Rectal smooth muscle tissue (tissue), 1 donor: ENCODE data around the gene AOC2.

Experiments used
- H3K27ac ChIP-seq: one replicate; pipeline ENCODE4 v1.7.0; 2013; ENCODE audit warnings: low read depth, low read length, inconsistent platforms
- H3K27me3 ChIP-seq: one replicate; pipeline ENCODE4 v1.7.0; 2013; ENCODE audit warnings: low read length; ENCODE audit not compliant: control insufficient read depth, insufficient read depth
- H3K36me3 ChIP-seq: one replicate; pipeline ENCODE4 v1.7.0; 2013; ENCODE audit warnings: low read length; ENCODE audit not compliant: control insufficient read depth, insufficient read depth
- H3K4me1 ChIP-seq: one replicate; pipeline ENCODE4 v1.7.0; 2013; ENCODE audit warnings: low read length; ENCODE audit not compliant: control insufficient read depth, insufficient read depth
- H3K4me3 ChIP-seq: one replicate; pipeline ENCODE4 v1.7.0; 2013; ENCODE audit warnings: low read length
- H3K9ac ChIP-seq: one replicate; pipeline ENCODE4 v1.7.0; 2013; ENCODE audit warnings: low read length

The AOC2 gene, protein sequence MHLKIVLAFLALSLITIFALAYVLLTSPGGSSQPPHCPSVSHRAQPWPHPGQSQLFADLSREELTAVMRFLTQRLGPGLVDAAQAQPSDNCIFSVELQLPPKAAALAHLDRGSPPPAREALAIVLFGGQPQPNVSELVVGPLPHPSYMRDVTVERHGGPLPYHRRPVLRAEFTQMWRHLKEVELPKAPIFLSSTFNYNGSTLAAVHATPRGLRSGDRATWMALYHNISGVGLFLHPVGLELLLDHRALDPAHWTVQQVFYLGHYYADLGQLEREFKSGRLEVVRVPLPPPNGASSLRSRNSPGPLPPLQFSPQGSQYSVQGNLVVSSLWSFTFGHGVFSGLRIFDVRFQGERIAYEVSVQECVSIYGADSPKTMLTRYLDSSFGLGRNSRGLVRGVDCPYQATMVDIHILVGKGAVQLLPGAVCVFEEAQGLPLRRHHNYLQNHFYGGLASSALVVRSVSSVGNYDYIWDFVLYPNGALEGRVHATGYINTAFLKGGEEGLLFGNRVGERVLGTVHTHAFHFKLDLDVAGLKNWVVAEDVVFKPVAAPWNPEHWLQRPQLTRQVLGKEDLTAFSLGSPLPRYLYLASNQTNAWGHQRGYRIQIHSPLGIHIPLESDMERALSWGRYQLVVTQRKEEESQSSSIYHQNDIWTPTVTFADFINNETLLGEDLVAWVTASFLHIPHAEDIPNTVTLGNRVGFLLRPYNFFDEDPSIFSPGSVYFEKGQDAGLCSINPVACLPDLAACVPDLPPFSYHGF

DNA sequence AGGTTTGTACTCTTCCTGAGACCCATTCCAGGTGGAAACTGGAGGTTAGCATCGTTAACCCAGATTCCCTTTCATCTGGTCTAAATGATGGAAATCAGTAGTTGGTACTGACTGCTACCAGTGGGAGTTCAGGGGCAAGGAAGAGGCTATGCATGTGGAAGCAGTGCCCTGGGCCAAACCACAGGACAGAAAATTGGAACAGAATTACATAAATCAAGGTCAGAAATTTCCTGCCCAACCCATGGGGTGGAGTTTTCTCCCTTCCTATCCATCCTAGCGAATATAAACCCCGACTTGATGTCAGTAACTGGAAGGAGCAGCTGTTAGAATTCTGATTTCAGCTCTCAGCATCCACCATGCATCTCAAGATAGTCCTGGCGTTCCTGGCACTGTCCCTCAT lies at the start of gene AOC2:
TSS of gene AOC2 (plus strand) at position 310 of the 400 bp plus-strand sequence. CDS start at position 357, 47 bp downstream.
- Histone ChIP-seq H3K27ac (peak within 1 kb of the TSS; percentile 16), H3K36me3 (peaks cover 29% of the 10 kb centered on the region), H3K9ac (no peak within 1 kb of the TSS)

DNA sequence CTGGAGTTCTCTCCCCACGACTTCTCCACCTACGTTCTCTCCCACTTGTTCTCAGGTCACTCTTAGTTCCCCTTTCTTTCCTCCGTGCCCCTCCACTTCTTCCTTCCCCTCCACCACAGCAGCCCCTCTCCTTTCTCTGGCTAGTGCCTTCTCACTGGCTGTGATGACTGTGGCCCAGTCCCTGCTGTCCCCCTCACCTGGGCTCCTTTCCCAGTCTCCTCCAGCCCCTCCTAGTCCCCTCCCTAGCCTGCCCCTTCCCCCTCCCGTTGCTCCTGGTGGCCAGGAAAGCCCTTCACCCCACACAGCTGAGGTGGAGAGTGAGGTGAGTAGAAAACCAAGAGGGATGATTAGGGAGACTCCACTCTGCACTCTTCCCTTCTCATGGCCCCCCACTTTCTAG lies 49.3 kb upstream of the AOC2 start:
- Histone ChIP-seq H3K4me3 (no peak overlapping the region), H3K4me1 (peaks cover 9% of the 10 kb centered on the region), H3K27ac (no peak overlapping the region), H3K9ac (no peak overlapping the region), H3K36me3 (peaks cover 12% of the 10 kb centered on the region), H3K27me3 (no peaks in the 10 kb centered on the region)

More for the DNA sequence above, at the start of gene AOC2:
- no peaks in the 10 kb centered on the region for H3K27me3 ChIP-seq
- no peaks in the 10 kb centered on the region for H3K4me1 ChIP-seq
- H3K4me3 ChIP-seq = no peak within 1 kb of the TSS

DNA sequence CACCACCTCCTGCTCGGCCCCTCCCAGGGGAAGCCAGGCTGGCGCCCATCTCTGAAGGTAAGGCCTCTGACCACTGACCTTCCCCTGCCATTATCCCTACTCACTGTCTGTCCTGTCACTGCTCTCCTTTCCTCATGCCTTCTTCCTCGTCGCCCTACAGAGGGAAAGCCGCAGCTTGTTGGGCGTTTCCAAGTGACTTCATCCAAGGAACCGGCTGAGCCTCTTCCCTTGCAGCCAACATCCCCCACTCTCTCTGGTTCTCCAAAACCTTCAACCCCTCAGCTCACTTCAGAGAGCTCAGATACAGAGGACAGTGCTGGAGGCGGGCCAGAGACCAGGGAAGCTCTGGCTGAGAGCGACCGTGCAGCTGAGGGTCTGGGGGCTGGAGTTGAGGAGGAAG lies 48.9 kb upstream of the AOC2 start:
- no peaks in the 10 kb centered on the region for H3K27me3 ChIP-seq
- H3K9ac ChIP-seq = no peak overlapping the region
- H3K27ac ChIP-seq = no peak overlapping the region
- H3K36me3 ChIP-seq = peaks cover 12% of the 10 kb centered on the region
- H3K4me1 ChIP-seq = peaks cover 9% of the 10 kb centered on the region
- H3K4me3 ChIP-seq = no peak overlapping the region

DNA sequence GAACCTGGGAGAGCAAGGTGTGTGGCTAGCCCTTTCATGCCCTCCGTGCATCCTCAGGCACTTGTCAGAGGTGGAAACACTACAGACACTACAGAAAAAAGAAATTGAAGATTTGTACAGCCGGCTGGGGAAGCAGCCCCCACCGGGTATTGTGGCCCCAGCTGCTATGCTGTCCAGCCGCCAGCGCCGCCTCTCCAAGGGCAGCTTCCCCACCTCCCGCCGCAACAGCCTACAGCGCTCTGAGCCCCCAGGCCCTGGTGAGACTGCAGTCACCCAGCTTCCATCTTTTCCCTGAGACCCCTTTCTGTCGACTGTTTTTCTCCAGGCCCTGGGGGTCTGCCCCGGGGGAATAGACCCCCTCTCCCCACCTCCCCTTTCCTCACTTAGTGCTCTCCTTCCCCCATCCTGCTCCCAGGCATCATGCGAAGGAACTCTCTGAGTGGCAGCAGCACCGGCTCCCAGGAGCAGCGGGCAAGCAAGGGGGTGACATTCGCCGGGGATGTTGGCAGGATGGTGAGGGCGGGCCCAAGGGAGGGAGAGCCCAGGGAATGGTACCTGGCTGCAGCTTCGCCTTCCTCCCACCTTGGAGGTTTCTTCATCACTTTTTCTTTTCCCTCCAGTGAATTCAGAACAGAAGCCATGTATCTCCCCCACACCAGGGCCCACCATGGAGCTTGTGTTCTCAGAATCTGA lies 48.2 kb upstream of the AOC2 start:
- H3K4me1 ChIP-seq = peaks cover 9% of the 10 kb centered on the region
- no peak overlapping the region for H3K4me3 ChIP-seq
- no peak overlapping the region for H3K27ac ChIP-seq

DNA sequence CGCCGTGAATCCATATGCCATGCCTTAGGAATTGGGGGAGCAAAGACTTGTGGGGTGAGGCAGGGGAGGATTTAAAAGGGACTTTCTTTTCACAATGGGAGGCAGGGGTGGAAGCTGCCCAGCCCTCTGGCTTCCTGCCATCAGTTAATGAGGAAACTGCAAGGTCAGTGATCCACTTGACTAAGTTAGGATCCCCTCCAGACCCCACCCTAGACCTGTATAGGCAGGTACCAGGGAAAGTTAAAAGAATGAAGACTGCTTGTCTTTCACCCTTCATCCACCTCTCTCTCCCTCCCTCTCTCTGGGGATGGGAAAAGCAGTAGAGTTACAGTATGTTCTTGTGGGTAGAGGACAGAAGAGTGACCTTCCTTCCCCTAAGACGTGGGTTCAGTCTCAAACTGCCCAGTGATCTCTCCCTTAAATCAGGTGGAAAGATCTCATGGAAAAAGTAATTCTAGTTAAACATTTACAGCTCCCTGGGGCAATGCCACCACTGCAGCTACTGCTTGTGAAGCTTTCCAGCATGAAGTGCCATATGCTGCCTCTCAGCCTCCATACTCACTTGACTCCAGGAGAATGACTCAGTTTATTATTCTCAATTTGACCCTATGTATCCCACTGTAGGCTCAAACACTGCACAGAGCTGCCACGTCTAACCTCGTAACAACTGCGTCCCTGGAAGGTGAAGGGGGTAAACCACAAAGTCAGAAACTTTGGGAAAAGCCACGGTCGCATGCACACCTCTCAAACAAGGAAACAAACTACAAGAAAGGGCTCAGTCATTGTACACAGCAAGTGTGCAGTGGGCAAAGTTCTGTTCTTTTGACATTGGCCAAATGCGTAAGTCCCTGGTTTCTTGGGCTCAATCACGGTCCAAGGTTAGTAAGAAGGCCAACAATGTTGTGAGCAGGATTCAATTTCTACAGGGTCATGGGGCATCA lies 47.0 kb upstream of the AOC2 start:
- Histone ChIP-seq H3K4me1 (peaks cover 9% of the 10 kb centered on the region), H3K9ac (peak overlapping the region; percentile 88), H3K27me3 (no peaks in the 10 kb centered on the region), H3K27ac (no peak overlapping the region), H3K36me3 (peaks cover 12% of the 10 kb centered on the region), H3K4me3 (peak overlapping the region; percentile 99)

More for the DNA sequence above, 48.2 kb upstream of the AOC2 start:
- H3K27me3 ChIP-seq = no peaks in the 10 kb centered on the region
- H3K9ac ChIP-seq = no peak overlapping the region
- peaks cover 12% of the 10 kb centered on the region for H3K36me3 ChIP-seq

DNA sequence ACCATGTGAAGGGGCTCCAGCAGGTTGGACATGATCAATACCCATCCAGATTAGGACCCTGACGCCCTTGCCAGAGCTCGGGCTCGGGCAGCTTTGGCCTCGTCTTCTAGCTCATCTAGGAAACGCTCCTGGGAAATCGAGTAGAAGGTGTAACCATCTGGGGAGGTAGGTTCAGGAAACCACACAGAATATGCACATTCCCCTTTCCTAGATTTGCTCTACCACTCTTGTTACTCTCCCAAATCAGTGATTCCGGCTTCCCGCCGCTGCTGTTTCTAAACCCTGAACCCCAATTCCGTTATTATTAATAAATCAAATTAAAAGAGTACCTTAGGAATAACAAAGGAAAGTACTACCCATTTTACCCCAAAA lies 46.4 kb upstream of the AOC2 start:
- Histone ChIP-seq H3K36me3 (peaks cover 12% of the 10 kb centered on the region), H3K27ac (peak overlapping the region; percentile 41), H3K9ac (peak overlapping the region; percentile 88), H3K4me1 (peaks cover 9% of the 10 kb centered on the region), H3K4me3 (peak overlapping the region; percentile 99), H3K27me3 (no peaks in the 10 kb centered on the region)

DNA sequence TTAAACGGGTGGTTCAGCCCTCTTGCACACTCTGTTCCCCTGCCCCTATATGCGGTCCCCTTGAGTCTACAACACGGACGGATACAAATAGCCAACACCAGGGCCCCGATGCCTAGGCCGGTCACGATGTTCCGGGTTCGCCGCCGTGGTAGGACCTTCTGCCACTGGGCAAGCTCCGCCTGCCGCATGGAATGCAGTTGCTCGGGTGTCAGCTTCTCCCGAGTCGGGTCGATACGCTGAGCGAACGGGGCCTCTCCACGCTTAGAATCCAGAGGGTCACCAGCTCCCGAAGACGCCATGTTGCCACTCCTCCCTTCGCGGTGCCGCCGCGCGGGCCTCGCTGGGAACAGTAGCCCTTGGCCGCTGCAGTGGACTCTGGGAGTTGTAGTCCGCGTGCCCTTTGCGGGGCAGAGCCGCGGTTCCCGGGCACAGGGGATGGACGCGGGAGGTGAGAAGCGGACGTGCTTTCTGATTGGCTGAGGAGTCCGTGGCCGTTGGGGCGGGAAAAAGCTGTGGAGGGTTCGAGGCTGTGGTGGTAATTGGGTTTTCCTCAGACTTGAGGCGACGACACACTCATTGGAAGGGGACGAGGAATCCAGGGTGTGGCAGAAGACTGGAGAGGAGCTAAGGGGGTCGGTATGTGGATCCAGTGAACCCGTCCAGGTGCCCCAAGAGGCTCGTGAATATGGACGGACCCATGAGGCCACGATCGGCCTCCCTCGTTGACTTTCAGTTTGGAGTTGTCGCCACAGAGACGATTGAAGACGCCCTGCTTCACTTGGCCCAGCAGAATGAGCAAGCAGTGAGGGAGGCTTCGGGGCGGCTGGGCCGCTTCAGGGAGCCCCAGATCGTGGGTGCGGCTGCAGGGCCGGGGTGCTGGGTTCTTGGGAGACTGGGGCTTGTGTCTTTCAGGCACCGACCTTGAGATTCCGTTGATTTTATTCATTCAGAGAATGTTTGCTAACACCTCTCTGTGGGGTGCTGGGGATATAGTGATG lies 45.7 kb upstream of the AOC2 start, which contains the start of the genes CNTD1 and COA3:
TSS of gene CNTD1 (plus strand) at position 479 of the 998 bp plus-strand sequence. CDS start at position 686, 207 bp downstream.
TSS of gene COA3 (minus strand) at position 322 of the 998 bp plus-strand sequence. CDS start at position 299, 23 bp downstream.
- H3K27ac ChIP-seq = peak within 1 kb of the TSS; percentile 41

DNA sequence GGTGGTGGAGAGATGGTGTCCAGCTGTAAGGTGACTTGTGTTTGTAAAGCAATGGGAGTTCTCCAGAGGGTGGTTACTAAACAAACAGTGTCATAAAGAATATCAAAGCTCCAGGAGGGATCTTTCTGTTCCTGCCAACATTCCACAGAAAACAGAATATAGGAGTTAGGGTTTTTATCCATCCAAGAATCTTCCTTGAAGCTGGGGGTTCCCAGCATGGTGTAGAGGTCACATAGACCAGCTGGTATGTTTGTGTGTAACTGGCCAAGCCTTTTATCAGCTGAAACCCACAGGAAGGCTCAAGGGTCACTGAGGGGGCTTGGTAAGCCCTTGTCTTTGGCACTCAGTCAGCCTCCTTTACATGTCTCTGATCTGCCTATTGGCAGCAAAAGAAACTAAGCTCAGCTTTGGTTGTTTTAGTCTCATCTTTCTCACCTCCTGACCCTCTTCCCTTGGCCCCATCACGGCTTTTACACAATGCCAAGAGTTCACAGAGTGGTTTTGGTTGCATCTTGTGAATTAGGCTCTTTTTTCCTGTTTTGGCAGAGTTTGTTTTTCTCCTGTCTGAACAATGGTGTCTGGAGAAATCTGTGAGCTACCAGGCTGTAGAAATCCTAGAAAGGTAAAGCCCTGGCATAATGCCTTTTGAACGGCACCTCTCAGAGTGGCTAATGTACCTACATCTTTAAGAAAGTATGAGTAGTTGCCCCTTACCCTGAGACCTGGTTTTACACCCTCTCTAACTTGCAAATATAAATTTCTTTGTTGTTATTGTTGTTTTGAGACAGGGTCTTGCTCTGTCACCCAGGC lies 41.1 kb upstream of the AOC2 start:
- Histone ChIP-seq H3K27ac (no peak overlapping the region), H3K27me3 (no peaks in the 10 kb centered on the region), H3K9ac (no peak overlapping the region), H3K36me3 (no peaks in the 10 kb centered on the region), H3K4me3 (no peak overlapping the region), H3K4me1 (no peaks in the 10 kb centered on the region)

More for the DNA sequence above, 45.7 kb upstream of the AOC2 start, which contains the start of the genes CNTD1 and COA3:
- H3K4me1 ChIP-seq = peaks cover 9% of the 10 kb centered on the region
- H3K27me3 ChIP-seq = no peaks in the 10 kb centered on the region
- peaks cover 12% of the 10 kb centered on the region for H3K36me3 ChIP-seq
- peak within 1 kb of the TSS; percentile 88 for H3K9ac ChIP-seq
- peak within 1 kb of the TSS; percentile 99 for H3K4me3 ChIP-seq

DNA sequence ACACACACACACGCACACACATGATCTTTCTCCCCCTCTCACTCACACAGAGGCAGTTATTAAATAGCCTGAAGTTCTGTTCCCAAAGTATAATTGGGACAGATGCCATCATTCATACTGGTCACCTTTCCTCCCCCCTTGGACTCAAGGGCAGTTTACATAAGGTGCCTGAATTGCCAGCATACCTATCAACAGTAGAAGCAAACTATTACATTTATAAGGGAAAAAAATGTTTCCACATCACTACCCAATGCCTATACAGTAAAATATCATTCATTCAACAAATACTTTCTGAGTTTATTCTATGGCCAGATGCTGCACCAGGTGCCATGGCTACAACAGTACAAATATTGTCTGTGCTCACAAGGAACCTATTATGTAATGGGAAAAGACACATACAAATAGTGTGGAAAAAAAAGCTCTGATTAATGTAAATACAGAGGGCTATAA lies 39.4 kb upstream of the AOC2 start:
- Histone ChIP-seq H3K27ac (no peak overlapping the region), H3K36me3 (no peaks in the 10 kb centered on the region), H3K4me1 (peaks cover 7% of the 10 kb centered on the region), H3K27me3 (no peaks in the 10 kb centered on the region), H3K9ac (no peak overlapping the region), H3K4me3 (no peak overlapping the region)

DNA sequence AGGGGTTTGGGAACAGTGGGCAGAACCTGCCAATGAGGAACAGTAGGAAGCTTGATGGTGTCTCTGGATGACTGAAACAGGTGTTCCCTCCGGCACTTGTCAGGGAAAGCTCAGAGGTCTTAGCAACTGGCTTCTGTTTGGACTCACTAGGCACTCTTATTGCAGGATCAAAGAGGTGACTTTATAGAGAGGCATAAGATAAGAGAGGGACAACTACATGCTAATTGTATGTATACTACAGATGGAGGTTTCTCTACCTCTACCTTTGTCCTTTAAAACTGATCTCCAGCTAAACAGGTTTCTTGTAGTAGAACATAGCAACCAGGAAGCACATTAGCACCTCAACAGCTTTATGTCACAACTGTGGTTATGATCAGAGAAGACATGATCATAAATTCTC lies 38.1 kb upstream of the AOC2 start:
- Histone ChIP-seq H3K36me3 (peaks cover 7% of the 10 kb centered on the region), H3K27ac (no peak overlapping the region), H3K4me3 (no peak overlapping the region), H3K27me3 (no peaks in the 10 kb centered on the region), H3K9ac (no peak overlapping the region), H3K4me1 (peaks cover 7% of the 10 kb centered on the region)
